GM12878 (cell line): Measurements from ENCODE around the gene APBB1IP. TPM values are rescaled to one million over a fixed set of nuclear protein-coding genes. Genes with fewer than 3 reads are reported as not detected.

Source experiments
- ATAC-seq: fragments of 200-7000 bp; cut with Tn5 transposase; 3 replicates; pipeline ENCODE4 v1.9.1; 2020; ENCODE audit warnings: mild to moderate bottlenecking, moderate library complexity
- BruUV-seq: library from RNA; stranded (reverse); fragments of 400-500 nt; replicated peaks from 2 replicates; lab custom pipeline; 2021; lab: Mats Ljungman, UMichigan
- CTCF ChIA-PET: fragments of 300-600 bp; sonication (Branson Sonifier 250); formaldehyde crosslinking; extraction: SDS; loops from one replicate; lab custom pipeline; 2021; ENCODE audit warnings: inconsistent platforms; lab: Yijun Ruan, JAX
- POLR2A ChIA-PET: fragments of 350-600 bp; formaldehyde crosslinking; extraction: SDS; loops from one replicate; lab custom pipeline; 2021; ENCODE audit warnings: inconsistent platforms; lab: Charles Lee
- RAD21 ChIA-PET: fragments of 300-600 bp; sonication (Branson Sonifier 250); formaldehyde crosslinking; loops from one replicate; lab custom pipeline; 2023; ENCODE audit warnings: antibody characterized with exemption; ENCODE audit not compliant: unreplicated experiment; lab: Charles Lee
- SMC1A ChIA-PET: fragments of 300-600 bp; sonication (Branson Sonifier 250); formaldehyde crosslinking; loops from one replicate; lab custom pipeline; 2023; ENCODE audit not compliant: unreplicated experiment, uncharacterized antibody; lab: Charles Lee
- DNase-seq: peaks from one replicate; pipeline ENCODE4 v3.0.0-alpha.2; 2011; ENCODE audit warnings: low read depth, low spot score
- FAIRE-seq: peaks from 3 replicates; lab custom pipeline; 2011; peaks lifted over from hg19 to GRCh38; lab: Jason Lieb, UNC
- H2AFZ ChIP-seq: 2 replicates; pipeline ENCODE4 v1.6.0; 2011; ENCODE audit warnings: low read depth, low read length, control low read depth; ENCODE audit not compliant: control insufficient read depth
- H3K27ac ChIP-seq: 2 replicates; pipeline ENCODE4 v1.5.1; 2011; ENCODE audit warnings: control low read depth; ENCODE audit not compliant: control insufficient read depth, insufficient read depth
- H3K27me3 ChIP-seq, 2 experiments: replicated peaks in 1 of 2; 2 replicates each; pipeline versions ENCODE4 v1.6.0 to v1.6.1; 2011; ENCODE audit warnings: low read length in 1 of 2; ENCODE audit not compliant: control insufficient read depth in 2 of 2, insufficient read depth in 2 of 2
- H3K36me3 ChIP-seq, 2 experiments: 2 replicates each; pipeline ENCODE4 v1.5.1; 2011; ENCODE audit warnings: low read length in 1 of 2; ENCODE audit not compliant: control insufficient read depth in 2 of 2, insufficient read depth in 2 of 2
- H3K4me1 ChIP-seq: 2 replicates; pipeline ENCODE4 v1.6.1; 2011; ENCODE audit warnings: mild to moderate bottlenecking, low read length, moderate library complexity, mixed read lengths; ENCODE audit not compliant: control insufficient read depth, insufficient read depth
- H3K4me2 ChIP-seq: 2 replicates; pipeline ENCODE4 v1.6.0; 2011; ENCODE audit warnings: control low read depth; ENCODE audit not compliant: control insufficient read depth, insufficient read depth
- H3K4me3 ChIP-seq: fragments of 200-600 bp; sonication (generic); 2 replicates; pipeline ENCODE4 v1.5.1; 2016
- H3K79me2 ChIP-seq: 2 replicates; pipeline ENCODE4 v1.6.0; 2011; ENCODE audit warnings: low read length; ENCODE audit not compliant: control insufficient read depth, insufficient read depth
- H3K9ac ChIP-seq: 2 replicates; pipeline ENCODE4 v1.8.0; 2011; ENCODE audit warnings: low read length, control low read depth, mixed read lengths; ENCODE audit not compliant: control insufficient read depth, insufficient read depth
- H3K9me3 ChIP-seq: replicated peaks from 3 replicates; pipeline ENCODE4 v1.5.1; 2011; ENCODE audit warnings: mild to moderate bottlenecking, low read length; ENCODE audit not compliant: control insufficient read depth, insufficient read depth
- H4K20me1 ChIP-seq: 2 replicates; pipeline ENCODE4 v1.6.0; 2011; ENCODE audit not compliant: control insufficient read depth, insufficient read depth
- CREM ChIP-seq: IDR thresholded peaks from 2 replicates; pipeline ENCODE4 v1.6.1; 2014; ENCODE audit warnings: antibody characterized with exemption, low read depth
- DPF2 ChIP-seq: fragments of 450-650 bp; IDR thresholded peaks from 2 replicates; pipeline ENCODE4 v1.6.1; 2017; ENCODE audit warnings: mild to moderate bottlenecking
- SMAD1 ChIP-seq: fragments of 450-650 bp; IDR thresholded peaks from 2 replicates; pipeline ENCODE4 v1.6.1; 2018; ENCODE audit warnings: mild to moderate bottlenecking, low read depth; ENCODE audit not compliant: partially characterized antibody
- SPI1 ChIP-seq: IDR thresholded peaks from 2 replicates; pipeline ENCODE4 v1.6.1; 2011; ENCODE audit warnings: low read depth, mild to moderate bottlenecking, low read length, moderate library complexity, borderline replicate concordance; ENCODE audit not compliant: insufficient read depth
- SRF ChIP-seq, 2 experiments: IDR thresholded peaks; 2 replicates each; pipeline ENCODE4 v1.6.1; 2011; ENCODE audit warnings: low read depth in 2 of 2, low read length in 2 of 2, mild to moderate bottlenecking in 1 of 2, moderate library complexity in 1 of 2
- TAF1 ChIP-seq: IDR thresholded peaks from 2 replicates; pipeline ENCODE4 v1.6.1; 2011; ENCODE audit warnings: mild to moderate bottlenecking, low read depth, low read length, borderline replicate concordance
- TCF7 ChIP-seq: IDR thresholded peaks from 2 replicates; pipeline ENCODE4 v1.6.1; 2014; ENCODE audit warnings: antibody characterized with exemption, borderline replicate concordance
- USF1 ChIP-seq: IDR thresholded peaks from 2 replicates; pipeline ENCODE4 v1.6.1; 2011; ENCODE audit warnings: borderline replicate concordance, low read depth, mild to moderate bottlenecking, moderate library complexity, mixed read lengths, low read length; ENCODE audit not compliant: insufficient read depth; ENCODE audit errors: extremely low read length
- in situ Hi-C: fragments of 300-500 bp; cut with MboI; formaldehyde crosslinking; loops from 9 replicates; pipeline ENCODE4 v1.14.3; 2018; ENCODE audit warnings: mixed read lengths
- intact Hi-C: fragments of 100-400 bp; cut with micrococcal nuclease; formaldehyde crosslinking; loops from one replicate; pipeline ENCODE4 v1.14.2; 2022; ENCODE audit not compliant: unreplicated experiment
- polyA plus RNA-seq, 11 experiments: library from polyadenylated mRNA; depleted of rRNA in 4 of 11; unstranded in 6 of 11; stranded (reverse) in 5 of 11; fragments of >200 nt; fragmentation: Nextera tagmentation in 4 of 11; fragmentation: Illumina TruSeq in 1 of 11; extraction: Ambion mirVana in 4 of 11; extraction: Trizol in 1 of 11; gene quantifications; 1 replicate in 1 of 11; 2 replicates in 10 of 11; pipeline versions ENCODE4 v1.2.1 to v1.2.3, GENCODE V29; 2011 to 2016; ENCODE audit warnings: inconsistent platforms in 2 of 11, missing spikeins in 2 of 11, low read depth in 1 of 11
- total RNA-seq, 4 experiments: library from RNA; depleted of rRNA in 3 of 4; stranded (reverse); fragments of >200 nt in 3 of 4; fragmentation: Illumina TruSeq in 1 of 4; extraction: Trizol in 1 of 4; gene quantifications; 2 replicates each; pipeline versions ENCODE4 v1.2.1 to v1.2.3, GENCODE V29; 2013 to 2021
- TF ChIP-seq, protein P1 (sequence below): fragments of 450-650 bp; conservative IDR thresholded peaks from 2 replicates; pipeline ENCODE4 v1.6.1; 2017; ENCODE audit warnings: mild to moderate bottlenecking, moderate library complexity
- TF ChIP-seq, protein P2 (sequence below): IDR thresholded peaks from 2 replicates; pipeline ENCODE4 v1.6.1; 2011; ENCODE audit warnings: low read depth, low read length, improper control_type of control experiment, borderline replicate concordance
- TF ChIP-seq, protein P3 (sequence below): IDR thresholded peaks from 2 replicates; pipeline ENCODE4 v1.6.1; 2011; ENCODE audit warnings: mild to moderate bottlenecking, low read depth, low read length, moderate library complexity; ENCODE audit not compliant: insufficient replicate concordance
- TF ChIP-seq, protein P4 (sequence below): fragments of 450-650 bp; IDR thresholded peaks from 2 replicates; pipeline ENCODE4 v1.6.1; 2016; ENCODE audit warnings: mild to moderate bottlenecking, moderate library complexity, borderline replicate concordance

APBB1IP gene
- total and polyA plus RNA-seq, 10 of the 15 experiments (the other 5 are each of a cell fraction or from before 2014, with no cell fraction given), result 7.3 to 67.4 (median 19.9) TPM

DNA sequence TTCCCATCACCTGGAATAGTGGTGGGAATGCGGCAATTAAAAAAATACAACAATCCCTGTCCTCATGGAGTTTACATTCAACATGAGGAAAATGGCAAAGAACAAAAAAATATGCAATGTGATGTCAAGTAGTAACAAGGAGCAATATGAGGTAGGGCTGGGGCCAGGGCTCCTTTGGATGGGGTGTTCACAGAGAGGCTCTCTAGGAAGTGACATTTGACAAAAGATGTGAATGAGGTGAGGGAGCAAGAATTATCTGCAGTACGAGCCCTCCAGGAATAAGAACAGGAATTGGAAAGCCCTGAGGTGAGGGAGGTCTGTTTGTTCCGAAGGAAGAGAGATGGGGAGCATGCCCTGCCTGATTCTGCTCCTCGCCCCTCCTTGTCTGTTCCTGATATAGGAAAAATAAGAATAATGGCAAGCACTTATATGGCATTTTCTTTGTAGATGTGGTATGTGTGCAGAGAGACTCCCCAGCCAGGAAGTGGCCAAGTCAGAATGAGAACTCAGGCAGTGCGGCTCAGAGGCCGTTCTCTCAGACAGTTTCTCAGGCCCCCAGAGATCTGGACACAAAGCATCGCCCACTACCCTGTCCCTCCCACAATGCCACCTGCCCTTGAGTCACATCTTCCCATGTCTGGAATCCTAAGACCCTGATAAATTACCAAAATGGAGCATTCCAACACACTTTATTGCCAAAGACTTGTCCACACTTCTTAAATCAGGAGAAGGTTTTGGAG lies 105.6 kb downstream of the APBB1IP start (continued):
- TF ChIP-seq, protein P1, sequence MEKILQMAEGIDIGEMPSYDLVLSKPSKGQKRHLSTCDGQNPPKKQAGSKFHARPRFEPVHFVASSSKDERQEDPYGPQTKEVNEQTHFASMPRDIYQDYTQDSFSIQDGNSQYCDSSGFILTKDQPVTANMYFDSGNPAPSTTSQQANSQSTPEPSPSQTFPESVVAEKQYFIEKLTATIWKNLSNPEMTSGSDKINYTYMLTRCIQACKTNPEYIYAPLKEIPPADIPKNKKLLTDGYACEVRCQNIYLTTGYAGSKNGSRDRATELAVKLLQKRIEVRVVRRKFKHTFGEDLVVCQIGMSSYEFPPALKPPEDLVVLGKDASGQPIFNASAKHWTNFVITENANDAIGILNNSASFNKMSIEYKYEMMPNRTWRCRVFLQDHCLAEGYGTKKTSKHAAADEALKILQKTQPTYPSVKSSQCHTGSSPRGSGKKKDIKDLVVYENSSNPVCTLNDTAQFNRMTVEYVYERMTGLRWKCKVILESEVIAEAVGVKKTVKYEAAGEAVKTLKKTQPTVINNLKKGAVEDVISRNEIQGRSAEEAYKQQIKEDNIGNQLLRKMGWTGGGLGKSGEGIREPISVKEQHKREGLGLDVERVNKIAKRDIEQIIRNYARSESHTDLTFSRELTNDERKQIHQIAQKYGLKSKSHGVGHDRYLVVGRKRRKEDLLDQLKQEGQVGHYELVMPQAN, result no peak
- TF ChIP-seq DPF2 (no peak), TAF1 (no peak), CREM (peak; percentile 45; the same call in 1 of the 2 replicates)
- TF ChIP-seq, protein P2, sequence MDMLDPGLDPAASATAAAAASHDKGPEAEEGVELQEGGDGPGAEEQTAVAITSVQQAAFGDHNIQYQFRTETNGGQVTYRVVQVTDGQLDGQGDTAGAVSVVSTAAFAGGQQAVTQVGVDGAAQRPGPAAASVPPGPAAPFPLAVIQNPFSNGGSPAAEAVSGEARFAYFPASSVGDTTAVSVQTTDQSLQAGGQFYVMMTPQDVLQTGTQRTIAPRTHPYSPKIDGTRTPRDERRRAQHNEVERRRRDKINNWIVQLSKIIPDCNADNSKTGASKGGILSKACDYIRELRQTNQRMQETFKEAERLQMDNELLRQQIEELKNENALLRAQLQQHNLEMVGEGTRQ, result no peak

DNA sequence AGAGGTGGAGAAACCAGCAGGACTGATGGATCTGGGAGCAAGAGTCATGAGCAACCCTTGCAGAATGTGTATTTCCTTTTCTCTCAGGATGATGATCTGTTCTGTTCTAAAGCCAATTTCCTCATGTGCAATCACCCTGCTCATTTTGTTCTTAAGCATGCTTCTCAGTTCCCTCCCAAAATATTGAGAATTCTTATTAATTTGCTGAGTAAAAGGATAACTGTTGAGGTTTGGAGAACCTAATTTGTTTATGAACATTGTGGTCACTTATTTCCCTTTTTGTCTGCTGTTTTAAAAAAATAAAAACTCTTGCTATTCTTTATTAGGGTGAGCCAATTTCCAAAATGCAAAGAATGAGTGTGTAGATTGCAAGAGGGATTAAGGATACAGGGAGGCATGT lies 106.8 kb downstream of the APBB1IP start:
- RAD21 ChIA-PET, result no interaction called here
- peaks cover 28% of the 10 kb centered on the region for H3K4me1 ChIP-seq
- H3K79me2 ChIP-seq, result peaks cover 5% of the 10 kb centered on the region
- no peak overlapping the region for H3K4me3 ChIP-seq
- CTCF ChIA-PET, result no interaction called here
- DNase-seq (peak; percentile 51), ATAC-seq (peak; percentile 27), FAIRE-seq (no peak)
- H2AFZ ChIP-seq, result no peak overlapping the region
- SMC1A ChIA-PET, result no interaction called here
- peak overlapping the region; percentile 85 for H3K27ac ChIP-seq
- BruUV-seq, result no TSS peak
- POLR2A ChIA-PET, result interaction anchor here (0.7 kb wide), 1 partner anchor 89 kb away, joined by 3 read pairs; no protein-coding TSS in a partner anchor
- peaks cover 4 to 29% of the 10 kb centered on the region in 2 experiments; a peak in 3 of 4 replicates for H3K36me3 ChIP-seq
- no peaks in the 10 kb centered on the region for H3K27me3 ChIP-seq
- in situ Hi-C loops, result no loop called here
- H4K20me1 ChIP-seq, result no peaks in the 10 kb centered on the region
- peaks cover 6% of the 10 kb centered on the region; the same call in 2 of the 3 replicates for H3K9me3 ChIP-seq
- peak overlapping the region; percentile 76 for H3K4me2 ChIP-seq
- intact Hi-C loops, result loop anchor here (5.0 kb wide), 2 partner anchors 63 to 98 kb away; no protein-coding TSS in a partner anchor
- no peak overlapping the region for H3K9ac ChIP-seq
- TF ChIP-seq USF1 (no peak), SMAD1 (no peak), SPI1 (0 out of 2 replicates have a peak, but pooled peaks have one; percentile 26), TCF7 (no peak), SRF (IDR thresholded peaks at IDR 0.05; ENCODE audit: low read depth in 2 of 2, low read length in 2 of 2) (no peak)
- TF ChIP-seq, protein P3, sequence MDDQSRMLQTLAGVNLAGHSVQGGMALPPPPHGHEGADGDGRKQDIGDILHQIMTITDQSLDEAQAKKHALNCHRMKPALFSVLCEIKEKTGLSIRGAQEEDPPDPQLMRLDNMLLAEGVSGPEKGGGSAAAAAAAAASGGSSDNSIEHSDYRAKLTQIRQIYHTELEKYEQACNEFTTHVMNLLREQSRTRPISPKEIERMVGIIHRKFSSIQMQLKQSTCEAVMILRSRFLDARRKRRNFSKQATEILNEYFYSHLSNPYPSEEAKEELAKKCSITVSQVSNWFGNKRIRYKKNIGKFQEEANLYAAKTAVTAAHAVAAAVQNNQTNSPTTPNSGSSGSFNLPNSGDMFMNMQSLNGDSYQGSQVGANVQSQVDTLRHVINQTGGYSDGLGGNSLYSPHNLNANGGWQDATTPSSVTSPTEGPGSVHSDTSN, result no peak
- TF ChIP-seq, protein P4, sequence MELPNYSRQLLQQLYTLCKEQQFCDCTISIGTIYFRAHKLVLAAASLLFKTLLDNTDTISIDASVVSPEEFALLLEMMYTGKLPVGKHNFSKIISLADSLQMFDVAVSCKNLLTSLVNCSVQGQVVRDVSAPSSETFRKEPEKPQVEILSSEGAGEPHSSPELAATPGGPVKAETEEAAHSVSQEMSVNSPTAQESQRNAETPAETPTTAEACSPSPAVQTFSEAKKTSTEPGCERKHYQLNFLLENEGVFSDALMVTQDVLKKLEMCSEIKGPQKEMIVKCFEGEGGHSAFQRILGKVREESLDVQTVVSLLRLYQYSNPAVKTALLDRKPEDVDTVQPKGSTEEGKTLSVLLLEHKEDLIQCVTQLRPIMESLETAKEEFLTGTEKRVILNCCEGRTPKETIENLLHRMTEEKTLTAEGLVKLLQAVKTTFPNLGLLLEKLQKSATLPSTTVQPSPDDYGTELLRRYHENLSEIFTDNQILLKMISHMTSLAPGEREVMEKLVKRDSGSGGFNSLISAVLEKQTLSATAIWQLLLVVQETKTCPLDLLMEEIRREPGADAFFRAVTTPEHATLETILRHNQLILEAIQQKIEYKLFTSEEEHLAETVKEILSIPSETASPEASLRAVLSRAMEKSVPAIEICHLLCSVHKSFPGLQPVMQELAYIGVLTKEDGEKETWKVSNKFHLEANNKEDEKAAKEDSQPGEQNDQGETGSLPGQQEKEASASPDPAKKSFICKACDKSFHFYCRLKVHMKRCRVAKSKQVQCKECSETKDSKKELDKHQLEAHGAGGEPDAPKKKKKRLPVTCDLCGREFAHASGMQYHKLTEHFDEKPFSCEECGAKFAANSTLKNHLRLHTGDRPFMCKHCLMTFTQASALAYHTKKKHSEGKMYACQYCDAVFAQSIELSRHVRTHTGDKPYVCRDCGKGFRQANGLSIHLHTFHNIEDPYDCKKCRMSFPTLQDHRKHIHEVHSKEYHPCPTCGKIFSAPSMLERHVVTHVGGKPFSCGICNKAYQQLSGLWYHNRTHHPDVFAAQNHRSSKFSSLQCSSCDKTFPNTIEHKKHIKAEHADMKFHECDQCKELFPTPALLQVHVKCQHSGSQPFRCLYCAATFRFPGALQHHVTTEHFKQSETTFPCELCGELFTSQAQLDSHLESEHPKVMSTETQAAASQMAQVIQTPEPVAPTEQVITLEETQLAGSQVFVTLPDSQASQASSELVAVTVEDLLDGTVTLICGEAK, result no peak
